WTC11 (cell line): ENCODE data around the gene ABCA12.

Source experiments
- FOXJ3 ChIP-seq: sonication (generic); formaldehyde crosslinking; IDR thresholded peaks from 2 replicates; pipeline ENCODE4 v1.9.0; 2021; ENCODE audit warnings: missing genetic modification reagents, mild to moderate bottlenecking, borderline replicate concordance
- IRF2 ChIP-seq: sonication (generic); formaldehyde crosslinking; IDR thresholded peaks from 2 replicates; pipeline ENCODE4 v1.8.0; 2022; ENCODE audit warnings: low read depth, missing genetic modification reagents, borderline replicate concordance
- JUN ChIP-seq: sonication (generic); formaldehyde crosslinking; IDR thresholded peaks from 2 replicates; pipeline ENCODE4 v1.8.0; 2023; ENCODE audit warnings: mild to moderate bottlenecking, missing genetic modification reagents
- MXD4 ChIP-seq: fragments of 250-450 bp; sonication (Bioruptor Pico); IDR thresholded peaks from 2 replicates; pipeline ENCODE4 v1.8.0; 2021; ENCODE audit warnings: mild to moderate bottlenecking, moderate library complexity, borderline replicate concordance
- NFYB ChIP-seq: sonication (generic); formaldehyde crosslinking; conservative IDR thresholded peaks from 2 replicates; pipeline ENCODE4 v1.8.0; 2022; ENCODE audit warnings: low read depth, missing genetic modification reagents
- NR1H2 ChIP-seq: sonication (generic); formaldehyde crosslinking; IDR thresholded peaks from 2 replicates; pipeline ENCODE4 v1.9.0; 2021; ENCODE audit warnings: mild to moderate bottlenecking, moderate library complexity, missing genetic modification reagents
- NR2C2 ChIP-seq: sonication (generic); formaldehyde crosslinking; IDR thresholded peaks from 2 replicates; pipeline ENCODE4 v1.8.0; 2022; ENCODE audit warnings: mild to moderate bottlenecking, missing genetic modification reagents
- ZNF232 ChIP-seq: sonication (generic); formaldehyde crosslinking; IDR thresholded peaks from 2 replicates; pipeline ENCODE4 v1.8.0; 2022; ENCODE audit warnings: mild to moderate bottlenecking, missing genetic modification reagents
- ZNF423 ChIP-seq: fragments of 250-450 bp; sonication (Bioruptor Pico); IDR thresholded peaks from 2 replicates; pipeline ENCODE4 v2.1.2; 2022; ENCODE audit warnings: mild to moderate bottlenecking, moderate library complexity
- TF ChIP-seq, protein P1 (sequence below): fragments of 200-600 bp; IDR thresholded peaks from 2 replicates; pipeline ENCODE4 v1.8.0; 2022; ENCODE audit warnings: antibody characterized with exemption
- TF ChIP-seq, protein P2 (sequence below): sonication (generic); formaldehyde crosslinking; IDR thresholded peaks from 2 replicates; pipeline ENCODE4 v1.8.0; 2023; ENCODE audit warnings: missing genetic modification reagents, mild to moderate bottlenecking, borderline replicate concordance
- TF ChIP-seq, protein P3 (sequence below): fragments of 250-450 bp; sonication (Bioruptor Pico); conservative IDR thresholded peaks from 2 replicates; pipeline ENCODE4 v1.9.0; 2021; ENCODE audit warnings: mild to moderate bottlenecking
- TF ChIP-seq, protein P4 (sequence below): sonication (generic); formaldehyde crosslinking; IDR thresholded peaks from 2 replicates; pipeline ENCODE4 v1.8.1; 2023; ENCODE audit warnings: mild to moderate bottlenecking, missing genetic modification reagents
- TF ChIP-seq, protein P5 (sequence below): sonication (generic); formaldehyde crosslinking; IDR thresholded peaks from 2 replicates; pipeline ENCODE4 v1.8.1; 2022; ENCODE audit warnings: low read depth, missing genetic modification reagents, borderline replicate concordance

DNA sequence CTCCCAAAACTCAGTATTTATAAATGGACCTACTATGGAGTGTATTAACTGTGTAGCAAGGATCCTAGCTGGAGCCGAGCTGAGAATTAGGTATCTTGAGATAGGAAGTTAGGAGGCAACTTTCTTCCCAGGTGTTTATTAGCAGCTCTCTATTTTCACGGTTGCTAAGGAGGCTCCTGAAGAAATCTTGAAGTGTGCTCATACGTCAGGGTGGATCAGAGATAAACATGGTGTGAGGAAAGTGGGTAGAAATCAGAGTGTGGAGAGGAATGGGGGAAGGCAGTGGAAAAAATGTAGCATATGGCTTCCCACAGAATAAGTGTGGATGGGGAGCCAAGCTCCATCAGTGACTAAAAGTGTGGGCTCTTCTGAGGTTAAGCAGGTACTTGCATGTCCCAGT, 104.3 kb downstream of the ABCA12 start:
- TF ChIP-seq ZNF423 (CRISPR knock-in tag) (no peak), MXD4 (CRISPR knock-in tag) (no peak), NR1H2 (CRISPR knock-in tag) (no peak), NR2C2 (CRISPR knock-in tag) (no peak), ZNF232 (no peak), FOXJ3 (CRISPR knock-in tag) (no peak), NFYB (no peak), IRF2 (CRISPR knock-in tag) (no peak), JUN (no peak)
- TF ChIP-seq, protein P1, sequence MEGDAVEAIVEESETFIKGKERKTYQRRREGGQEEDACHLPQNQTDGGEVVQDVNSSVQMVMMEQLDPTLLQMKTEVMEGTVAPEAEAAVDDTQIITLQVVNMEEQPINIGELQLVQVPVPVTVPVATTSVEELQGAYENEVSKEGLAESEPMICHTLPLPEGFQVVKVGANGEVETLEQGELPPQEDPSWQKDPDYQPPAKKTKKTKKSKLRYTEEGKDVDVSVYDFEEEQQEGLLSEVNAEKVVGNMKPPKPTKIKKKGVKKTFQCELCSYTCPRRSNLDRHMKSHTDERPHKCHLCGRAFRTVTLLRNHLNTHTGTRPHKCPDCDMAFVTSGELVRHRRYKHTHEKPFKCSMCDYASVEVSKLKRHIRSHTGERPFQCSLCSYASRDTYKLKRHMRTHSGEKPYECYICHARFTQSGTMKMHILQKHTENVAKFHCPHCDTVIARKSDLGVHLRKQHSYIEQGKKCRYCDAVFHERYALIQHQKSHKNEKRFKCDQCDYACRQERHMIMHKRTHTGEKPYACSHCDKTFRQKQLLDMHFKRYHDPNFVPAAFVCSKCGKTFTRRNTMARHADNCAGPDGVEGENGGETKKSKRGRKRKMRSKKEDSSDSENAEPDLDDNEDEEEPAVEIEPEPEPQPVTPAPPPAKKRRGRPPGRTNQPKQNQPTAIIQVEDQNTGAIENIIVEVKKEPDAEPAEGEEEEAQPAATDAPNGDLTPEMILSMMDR = no peak
- TF ChIP-seq, protein P2, sequence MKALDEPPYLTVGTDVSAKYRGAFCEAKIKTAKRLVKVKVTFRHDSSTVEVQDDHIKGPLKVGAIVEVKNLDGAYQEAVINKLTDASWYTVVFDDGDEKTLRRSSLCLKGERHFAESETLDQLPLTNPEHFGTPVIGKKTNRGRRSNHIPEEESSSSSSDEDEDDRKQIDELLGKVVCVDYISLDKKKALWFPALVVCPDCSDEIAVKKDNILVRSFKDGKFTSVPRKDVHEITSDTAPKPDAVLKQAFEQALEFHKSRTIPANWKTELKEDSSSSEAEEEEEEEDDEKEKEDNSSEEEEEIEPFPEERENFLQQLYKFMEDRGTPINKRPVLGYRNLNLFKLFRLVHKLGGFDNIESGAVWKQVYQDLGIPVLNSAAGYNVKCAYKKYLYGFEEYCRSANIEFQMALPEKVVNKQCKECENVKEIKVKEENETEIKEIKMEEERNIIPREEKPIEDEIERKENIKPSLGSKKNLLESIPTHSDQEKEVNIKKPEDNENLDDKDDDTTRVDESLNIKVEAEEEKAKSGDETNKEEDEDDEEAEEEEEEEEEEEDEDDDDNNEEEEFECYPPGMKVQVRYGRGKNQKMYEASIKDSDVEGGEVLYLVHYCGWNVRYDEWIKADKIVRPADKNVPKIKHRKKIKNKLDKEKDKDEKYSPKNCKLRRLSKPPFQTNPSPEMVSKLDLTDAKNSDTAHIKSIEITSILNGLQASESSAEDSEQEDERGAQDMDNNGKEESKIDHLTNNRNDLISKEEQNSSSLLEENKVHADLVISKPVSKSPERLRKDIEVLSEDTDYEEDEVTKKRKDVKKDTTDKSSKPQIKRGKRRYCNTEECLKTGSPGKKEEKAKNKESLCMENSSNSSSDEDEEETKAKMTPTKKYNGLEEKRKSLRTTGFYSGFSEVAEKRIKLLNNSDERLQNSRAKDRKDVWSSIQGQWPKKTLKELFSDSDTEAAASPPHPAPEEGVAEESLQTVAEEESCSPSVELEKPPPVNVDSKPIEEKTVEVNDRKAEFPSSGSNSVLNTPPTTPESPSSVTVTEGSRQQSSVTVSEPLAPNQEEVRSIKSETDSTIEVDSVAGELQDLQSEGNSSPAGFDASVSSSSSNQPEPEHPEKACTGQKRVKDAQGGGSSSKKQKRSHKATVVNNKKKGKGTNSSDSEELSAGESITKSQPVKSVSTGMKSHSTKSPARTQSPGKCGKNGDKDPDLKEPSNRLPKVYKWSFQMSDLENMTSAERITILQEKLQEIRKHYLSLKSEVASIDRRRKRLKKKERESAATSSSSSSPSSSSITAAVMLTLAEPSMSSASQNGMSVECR (CRISPR knock-in tag) = no peak
- TF ChIP-seq, protein P3, sequence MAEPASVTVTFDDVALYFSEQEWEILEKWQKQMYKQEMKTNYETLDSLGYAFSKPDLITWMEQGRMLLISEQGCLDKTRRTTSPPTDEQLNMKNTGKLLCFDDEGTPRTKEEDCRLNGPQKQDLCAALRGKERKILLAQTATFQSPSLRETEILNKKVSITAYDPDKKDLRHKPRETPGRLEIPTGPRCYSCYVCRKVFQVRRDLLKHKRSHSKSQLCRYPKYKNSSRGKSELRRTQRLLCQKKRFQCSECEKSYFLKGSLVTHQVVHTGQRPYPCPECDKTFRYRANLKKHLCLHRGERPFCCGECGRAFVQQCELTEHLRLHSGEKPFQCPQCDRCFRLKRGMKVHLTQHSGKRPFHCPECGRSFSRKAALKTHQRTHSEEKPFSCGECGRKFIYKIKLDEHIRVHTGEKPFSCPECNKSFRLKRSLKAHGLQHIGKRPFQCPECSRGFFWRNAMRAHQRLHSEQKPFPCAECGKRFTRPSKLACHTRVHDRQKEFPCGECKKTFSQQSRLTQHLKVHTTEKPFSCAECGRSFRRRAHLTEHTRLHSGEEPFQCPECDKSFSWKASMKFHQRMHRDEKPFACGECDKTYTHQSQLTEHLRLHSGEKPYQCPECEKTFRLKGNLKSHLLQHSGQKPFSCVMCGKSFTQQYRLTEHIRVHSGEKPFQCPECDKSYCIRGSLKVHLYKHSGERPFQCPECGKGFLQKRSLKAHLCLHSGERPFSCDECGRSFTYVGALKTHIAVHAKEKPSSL (CRISPR knock-in tag) = no peak
- TF ChIP-seq, protein P4, sequence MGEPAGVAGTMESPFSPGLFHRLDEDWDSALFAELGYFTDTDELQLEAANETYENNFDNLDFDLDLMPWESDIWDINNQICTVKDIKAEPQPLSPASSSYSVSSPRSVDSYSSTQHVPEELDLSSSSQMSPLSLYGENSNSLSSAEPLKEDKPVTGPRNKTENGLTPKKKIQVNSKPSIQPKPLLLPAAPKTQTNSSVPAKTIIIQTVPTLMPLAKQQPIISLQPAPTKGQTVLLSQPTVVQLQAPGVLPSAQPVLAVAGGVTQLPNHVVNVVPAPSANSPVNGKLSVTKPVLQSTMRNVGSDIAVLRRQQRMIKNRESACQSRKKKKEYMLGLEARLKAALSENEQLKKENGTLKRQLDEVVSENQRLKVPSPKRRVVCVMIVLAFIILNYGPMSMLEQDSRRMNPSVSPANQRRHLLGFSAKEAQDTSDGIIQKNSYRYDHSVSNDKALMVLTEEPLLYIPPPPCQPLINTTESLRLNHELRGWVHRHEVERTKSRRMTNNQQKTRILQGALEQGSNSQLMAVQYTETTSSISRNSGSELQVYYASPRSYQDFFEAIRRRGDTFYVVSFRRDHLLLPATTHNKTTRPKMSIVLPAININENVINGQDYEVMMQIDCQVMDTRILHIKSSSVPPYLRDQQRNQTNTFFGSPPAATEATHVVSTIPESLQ (CRISPR knock-in tag) = no peak
- TF ChIP-seq, protein P5, sequence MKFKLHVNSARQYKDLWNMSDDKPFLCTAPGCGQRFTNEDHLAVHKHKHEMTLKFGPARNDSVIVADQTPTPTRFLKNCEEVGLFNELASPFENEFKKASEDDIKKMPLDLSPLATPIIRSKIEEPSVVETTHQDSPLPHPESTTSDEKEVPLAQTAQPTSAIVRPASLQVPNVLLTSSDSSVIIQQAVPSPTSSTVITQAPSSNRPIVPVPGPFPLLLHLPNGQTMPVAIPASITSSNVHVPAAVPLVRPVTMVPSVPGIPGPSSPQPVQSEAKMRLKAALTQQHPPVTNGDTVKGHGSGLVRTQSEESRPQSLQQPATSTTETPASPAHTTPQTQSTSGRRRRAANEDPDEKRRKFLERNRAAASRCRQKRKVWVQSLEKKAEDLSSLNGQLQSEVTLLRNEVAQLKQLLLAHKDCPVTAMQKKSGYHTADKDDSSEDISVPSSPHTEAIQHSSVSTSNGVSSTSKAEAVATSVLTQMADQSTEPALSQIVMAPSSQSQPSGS (CRISPR knock-in tag) = no peak
